Cardiac muscle cell (in vitro differentiated cells and primary cell): ENCODE results near the gene NAGLU. TPM values are rescaled to one million over a fixed set of nuclear protein-coding genes. Genes with fewer than 3 reads are reported as not detected.

ENCODE experiments used
- DNase-seq, 2 donors: peaks; one replicate each; pipeline versions ENCODE4 v3.0.0 to v3.0.0-alpha.2; 2010 to 2017; ENCODE audit warnings: low read depth in 1 of 2, low spot score in 1 of 2
- H3K27ac ChIP-seq: fragments of 200-600 bp; sonication (generic); 2 replicates; pipeline ENCODE4 v1.5.1; 2016
- H3K27me3 ChIP-seq: fragments of 200-600 bp; sonication (generic); 2 replicates; pipeline ENCODE4 v1.6.0; 2016; ENCODE audit warnings: control low read depth
- H3K36me3 ChIP-seq: fragments of 200-600 bp; sonication (generic); 2 replicates; pipeline ENCODE4 v1.5.1; 2016; ENCODE audit warnings: control low read depth
- H3K4me1 ChIP-seq: fragments of 200-600 bp; sonication (generic); 2 replicates; pipeline ENCODE4 v1.8.1; 2017; ENCODE audit warnings: low read depth, mild to moderate bottlenecking, mixed run types
- H3K4me3 ChIP-seq: fragments of 200-600 bp; sonication (generic); 2 replicates; pipeline ENCODE4 v1.5.1; 2016; ENCODE audit warnings: mild to moderate bottlenecking
- H3K9me3 ChIP-seq: fragments of 200-600 bp; sonication (generic); 2 replicates; pipeline ENCODE4 v1.5.1; 2017; ENCODE audit warnings: low read depth, mild to moderate bottlenecking, control low read depth
- CTCF ChIP-seq: IDR thresholded peaks from 2 replicates; pipeline ENCODE4 v1.5.1; 2012; ENCODE audit warnings: low read depth, mild to moderate bottlenecking, low read length
- polyA plus RNA-seq: library from polyadenylated mRNA; unstranded; fragments of >200 nt; fragmentation: Nextera tagmentation; extraction: Ambion mirVana; gene quantifications from 2 replicates; pipeline ENCODE4 v1.2.1, GENCODE V29; 2016
- total RNA-seq: library from RNA; depleted of rRNA; stranded (reverse); fragments of >200 nt; gene quantifications from 2 replicates; pipeline ENCODE4 v1.2.3, GENCODE V29; 2016

Gene NAGLU
- total and polyA plus RNA-seq, 2 experiments from 2014 or later: 49.0 to 56.9 TPM

DNA sequence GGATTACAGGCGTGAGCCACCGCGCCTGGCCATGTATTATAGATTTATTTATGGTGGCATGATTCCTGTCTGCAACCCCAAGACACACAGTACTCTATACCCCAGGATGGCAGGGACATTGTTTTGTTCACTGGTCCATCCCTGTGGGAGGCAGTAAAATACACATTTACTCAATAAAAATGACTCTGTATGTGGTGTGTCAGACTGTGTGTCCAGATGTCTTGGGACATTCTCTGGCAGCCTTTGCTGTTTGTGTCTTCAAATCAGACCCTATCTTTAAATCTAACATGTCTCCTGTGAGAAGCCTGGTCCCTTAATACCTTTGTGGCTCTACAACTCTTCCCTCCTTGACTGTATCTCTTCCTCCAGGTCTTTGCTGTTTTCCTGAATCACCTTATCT lies 24.2 kb downstream of the NAGLU start:
- DNase-seq: no peak
- H3K4me1 ChIP-seq: peaks cover 13% of the 10 kb centered on the region
- H3K9me3 ChIP-seq: no peaks in the 10 kb centered on the region

GRCh38 chr17:42561897-42562387 lies 25.9 kb downstream of the NAGLU start, which contains the start of gene COASY:
Gene COASY, plus strand, starts transcription at chr17:42562148. Its CDS starts 475 bp downstream, at chr17:42562623.
- no peaks in the 10 kb centered on the region for H3K9me3 ChIP-seq
- DNase-seq: peak; percentile 96 to 98
- no peaks in the 10 kb centered on the region for H3K27me3 ChIP-seq
- H3K36me3 ChIP-seq: peaks cover 4% of the 10 kb centered on the region
- peak within 1 kb of the TSS; percentile 67 for H3K4me3 ChIP-seq
- peak within 1 kb of the TSS; percentile 82 for H3K27ac ChIP-seq
- no peak for TF ChIP-seq CTCF
- H3K4me1 ChIP-seq: peaks cover 12% of the 10 kb centered on the region

More for the DNA sequence above, 24.2 kb downstream of the NAGLU start:
- H3K27ac ChIP-seq: no peak overlapping the region
- no peaks in the 10 kb centered on the region for H3K27me3 ChIP-seq
- peaks cover 4% of the 10 kb centered on the region for H3K36me3 ChIP-seq
- TF ChIP-seq CTCF: no peak
- H3K4me3 ChIP-seq: no peak overlapping the region

- peak; percentile 4 for TF ChIP-seq CTCF
- Histone ChIP-seq H3K4me3 (peak overlapping the region; percentile 67), H3K4me1 (peaks cover 12% of the 10 kb centered on the region), H3K9me3 (no peaks in the 10 kb centered on the region), H3K27ac (peak overlapping the region; percentile 82), H3K27me3 (no peaks in the 10 kb centered on the region), H3K36me3 (peaks cover 4% of the 10 kb centered on the region)
- DNase-seq: peak; percentile 40 to 58
Measured at GRCh38 chr17:42562388-42563142, 26.5 kb downstream of the NAGLU start.

- peaks cover 12% of the 10 kb centered on the region for H3K4me1 ChIP-seq
- H3K9me3 ChIP-seq: no peaks in the 10 kb centered on the region
- H3K27me3 ChIP-seq: no peaks in the 10 kb centered on the region
- peak overlapping the region; percentile 67 for H3K4me3 ChIP-seq
- no peak for DNase-seq
- H3K36me3 ChIP-seq: peaks cover 4% of the 10 kb centered on the region
- H3K27ac ChIP-seq: peak overlapping the region; percentile 82
- no peak for TF ChIP-seq CTCF
Measured at GRCh38 chr17:42563143-42563509, 27.1 kb downstream of the NAGLU start.

GRCh38 chr17:42563543-42563942 lies 27.5 kb downstream of the NAGLU start:
- Histone ChIP-seq H3K4me3 (peak overlapping the region; percentile 67), H3K27ac (no peak overlapping the region), H3K4me1 (peaks cover 12% of the 10 kb centered on the region), H3K9me3 (no peaks in the 10 kb centered on the region), H3K36me3 (peaks cover 4% of the 10 kb centered on the region), H3K27me3 (no peaks in the 10 kb centered on the region)
- DNase-seq: no peak
- no peak for TF ChIP-seq CTCF
